HG02938 (cell line): ENCODE measurements around the gene SNAPC2.
A peak's percentile ranks its signal among the peaks of the same experiment; 100 is the strongest.
"Not testable (repeated sequence)": the region's sequence is repeated elsewhere in the genome, so short reads cannot be mapped to it uniquely, and the experiment has no call there.

Experiments
- ATAC-seq: cut with Tn5 transposase; IDR thresholded peaks from one replicate; pipeline ENCODE4 v1.9.1; 2021; ENCODE audit warnings: mild to moderate bottlenecking, moderate library complexity; ENCODE audit not compliant: unreplicated experiment

Gene SNAPC2

DNA sequence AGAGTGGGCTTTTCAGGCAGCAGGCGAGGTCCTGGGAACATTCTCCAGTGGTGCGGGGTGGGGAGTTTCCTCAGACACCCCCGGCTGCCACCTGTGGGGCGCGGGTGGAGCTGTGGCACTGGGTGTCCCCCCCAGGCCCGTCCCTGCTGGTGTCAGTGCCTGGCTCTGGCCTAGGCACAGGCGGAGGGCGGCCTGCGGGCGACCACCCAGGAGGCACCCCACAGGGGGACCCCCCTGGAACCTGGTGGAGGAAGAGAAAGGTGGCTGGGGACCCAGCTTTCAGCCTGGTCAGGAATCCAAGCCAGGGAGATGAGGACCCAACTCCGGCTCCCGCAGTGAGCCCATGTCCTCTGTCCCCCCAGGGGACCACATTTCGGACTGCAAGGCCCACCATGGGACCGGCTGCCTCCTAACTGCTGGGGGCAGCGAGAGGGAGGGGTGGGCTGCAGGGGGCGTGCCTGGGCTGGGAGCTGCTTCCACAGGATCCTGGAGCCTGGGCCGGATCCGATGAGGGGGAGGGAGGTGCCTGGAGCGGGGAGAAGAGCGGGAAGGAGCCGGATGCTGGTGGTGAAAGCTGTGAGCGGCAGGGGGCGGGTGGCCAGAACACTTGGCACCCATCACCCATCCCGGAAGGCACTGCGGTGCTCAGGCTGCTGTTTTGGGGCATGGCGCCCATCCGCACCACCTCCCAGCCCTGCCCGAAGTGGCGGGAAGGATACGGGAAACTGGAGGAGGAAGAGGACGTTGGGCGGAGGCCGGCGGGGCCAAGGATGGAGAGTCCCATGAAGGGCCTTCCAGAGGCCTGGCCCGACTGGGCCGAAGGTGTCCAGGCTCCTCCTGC is 11.3 kb downstream of the SNAPC2 start:
- no peak for ATAC-seq

DNA sequence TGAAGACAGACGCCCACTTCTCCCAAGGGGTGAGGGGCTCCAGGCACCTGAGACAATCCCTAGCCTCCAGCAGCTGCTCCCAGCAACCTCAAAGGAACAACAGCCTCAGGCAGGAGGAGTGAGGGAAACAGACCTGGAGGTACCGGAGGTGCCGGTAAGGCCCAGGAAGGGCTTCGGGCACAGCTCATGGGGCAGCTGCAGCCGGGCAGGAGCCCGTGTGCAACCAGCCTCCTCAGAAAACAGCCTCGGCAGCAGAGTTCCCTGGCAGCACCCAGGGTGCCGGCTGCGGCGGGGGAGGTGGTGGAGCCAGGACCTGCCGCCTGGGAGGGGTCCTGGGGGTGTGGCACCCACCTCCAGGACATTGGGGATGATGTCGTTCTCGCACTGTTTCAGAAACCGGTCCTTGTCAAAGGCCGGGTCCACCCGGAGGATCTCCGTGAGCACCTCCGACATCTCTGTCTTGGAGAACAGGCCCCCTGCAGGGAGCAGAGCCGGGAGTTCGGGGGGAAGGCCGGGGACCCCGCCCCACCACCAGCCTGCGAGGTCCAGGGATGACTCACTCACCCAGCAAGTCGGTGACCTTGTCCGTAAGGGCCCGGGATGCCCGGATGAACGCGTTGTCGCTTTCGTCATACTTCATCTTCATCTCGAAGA is 12.3 kb downstream of the SNAPC2 start:
- ATAC-seq, result no peak

DNA sequence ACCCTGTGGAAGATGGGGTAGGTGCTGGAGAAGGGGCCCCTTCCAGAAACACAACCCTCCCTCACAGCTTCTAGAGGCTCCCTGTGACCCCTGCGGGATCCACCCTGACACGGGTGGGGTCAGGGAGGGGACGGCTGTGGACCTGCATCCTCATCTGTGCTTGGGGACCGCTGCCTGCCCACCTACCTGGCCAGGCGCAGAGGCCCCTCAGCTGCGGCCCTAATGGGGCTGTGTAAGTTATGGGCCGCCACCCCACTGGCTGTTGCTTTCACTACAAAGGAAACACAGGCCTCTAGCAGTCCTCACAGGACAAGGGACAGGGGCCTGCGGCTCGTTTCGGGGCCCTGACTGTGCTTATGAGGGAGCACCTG is 12.8 kb downstream of the SNAPC2 start:
- ATAC-seq, result no peak

DNA sequence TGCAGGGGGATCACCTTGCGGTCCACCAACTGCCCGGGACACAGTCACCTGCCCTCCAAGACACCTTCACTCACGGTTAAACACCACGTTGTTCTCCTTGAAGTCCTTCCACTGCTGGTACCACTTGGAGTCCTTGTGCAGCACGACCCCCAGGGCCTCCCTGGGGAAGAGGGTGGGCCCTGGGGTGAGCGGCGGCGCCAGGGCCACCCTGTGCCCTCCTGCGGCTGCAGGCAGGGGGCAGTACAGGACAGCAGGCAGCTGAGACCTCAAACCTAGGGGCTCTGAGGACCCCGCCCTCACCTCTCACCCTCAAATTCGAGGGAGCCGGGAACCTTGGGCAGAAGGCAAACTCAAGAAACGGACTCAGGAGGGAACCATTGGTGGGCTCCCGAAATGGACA is 13.3 kb downstream of the SNAPC2 start:
- no peak for ATAC-seq

DNA sequence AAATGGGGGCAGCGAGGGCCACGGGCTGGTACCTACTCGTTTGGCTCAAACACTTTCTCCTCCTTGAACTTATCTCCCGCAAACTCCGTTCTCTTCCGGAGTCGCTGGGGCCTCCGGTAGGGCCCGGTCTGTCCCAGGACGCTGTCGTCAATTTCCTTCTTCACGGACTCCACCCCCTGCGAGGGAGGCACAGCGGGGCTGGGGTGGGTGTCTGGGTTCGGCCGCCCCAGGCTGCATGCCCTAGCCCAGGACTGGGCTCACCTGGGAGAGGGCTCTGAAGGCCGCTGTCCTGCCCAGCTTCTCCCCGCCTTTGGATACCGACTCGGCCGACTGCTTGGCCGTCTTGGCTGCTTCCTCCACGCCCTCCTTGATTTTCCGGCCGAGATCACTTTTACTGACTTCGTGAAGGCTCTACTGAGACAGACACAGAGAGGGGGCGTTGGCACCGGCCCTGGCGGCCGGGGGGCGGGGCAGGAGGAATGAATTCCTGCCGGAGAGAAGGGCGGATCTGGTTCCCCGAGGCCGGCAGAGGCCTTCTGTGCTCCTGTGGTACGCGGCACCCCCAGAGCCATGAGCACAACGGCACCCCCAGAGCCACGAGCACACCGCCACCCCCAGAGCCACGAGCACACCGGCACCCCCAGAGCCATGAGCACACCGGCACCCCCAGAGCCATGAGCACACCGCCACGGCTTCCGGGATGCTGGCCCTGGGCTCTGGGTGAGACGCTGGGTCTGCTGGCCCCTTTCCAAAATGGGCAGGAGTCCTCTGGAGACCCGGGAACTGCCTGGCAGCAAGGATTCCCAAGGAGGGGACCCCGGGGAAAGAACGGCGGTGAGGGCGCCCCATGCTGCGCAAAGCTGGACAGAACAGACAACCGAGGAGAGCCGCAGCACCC is 13.9 kb downstream of the SNAPC2 start:
- ATAC-seq, result no peak

DNA sequence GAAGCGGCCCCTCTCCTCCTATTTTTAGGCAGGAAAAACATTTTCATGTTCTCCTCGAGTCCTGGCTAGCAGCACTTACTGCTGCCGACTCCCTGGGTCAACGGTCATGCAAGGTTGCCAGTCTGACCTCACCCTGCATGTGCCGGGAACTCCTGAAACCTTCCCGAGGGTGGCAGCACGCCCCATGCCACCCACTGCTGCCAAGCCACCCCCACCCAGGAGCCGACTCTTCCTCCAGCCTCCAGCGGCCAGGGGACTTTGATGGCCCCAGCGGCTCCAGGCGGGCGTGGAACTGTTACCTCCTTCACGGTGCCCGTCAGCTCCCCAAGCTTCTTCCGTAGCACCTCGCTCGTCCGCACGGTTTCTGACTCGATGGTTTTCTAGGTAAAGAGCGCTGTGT is 14.6 kb downstream of the SNAPC2 start:
- no peak for ATAC-seq

DNA sequence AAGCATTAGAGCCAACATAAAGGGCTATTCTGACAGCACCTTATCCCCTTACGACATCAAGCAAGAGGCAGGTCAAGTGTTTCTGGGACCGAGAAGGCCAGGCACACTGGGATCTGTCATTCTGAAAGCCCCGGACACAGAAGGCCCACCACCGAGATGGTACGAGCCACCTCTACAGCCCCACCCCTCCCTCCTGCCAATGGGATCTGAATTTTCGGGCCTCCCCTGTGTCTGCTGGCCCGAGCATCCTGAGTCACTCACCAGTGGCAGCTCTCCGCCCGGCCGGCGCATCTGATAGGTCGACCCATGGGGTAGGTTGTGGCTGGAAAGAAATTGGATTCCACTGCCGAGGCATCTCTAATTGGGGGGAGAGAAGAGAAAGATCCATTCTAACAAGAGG is 20.7 kb downstream of the SNAPC2 start:
- no peak for ATAC-seq

DNA sequence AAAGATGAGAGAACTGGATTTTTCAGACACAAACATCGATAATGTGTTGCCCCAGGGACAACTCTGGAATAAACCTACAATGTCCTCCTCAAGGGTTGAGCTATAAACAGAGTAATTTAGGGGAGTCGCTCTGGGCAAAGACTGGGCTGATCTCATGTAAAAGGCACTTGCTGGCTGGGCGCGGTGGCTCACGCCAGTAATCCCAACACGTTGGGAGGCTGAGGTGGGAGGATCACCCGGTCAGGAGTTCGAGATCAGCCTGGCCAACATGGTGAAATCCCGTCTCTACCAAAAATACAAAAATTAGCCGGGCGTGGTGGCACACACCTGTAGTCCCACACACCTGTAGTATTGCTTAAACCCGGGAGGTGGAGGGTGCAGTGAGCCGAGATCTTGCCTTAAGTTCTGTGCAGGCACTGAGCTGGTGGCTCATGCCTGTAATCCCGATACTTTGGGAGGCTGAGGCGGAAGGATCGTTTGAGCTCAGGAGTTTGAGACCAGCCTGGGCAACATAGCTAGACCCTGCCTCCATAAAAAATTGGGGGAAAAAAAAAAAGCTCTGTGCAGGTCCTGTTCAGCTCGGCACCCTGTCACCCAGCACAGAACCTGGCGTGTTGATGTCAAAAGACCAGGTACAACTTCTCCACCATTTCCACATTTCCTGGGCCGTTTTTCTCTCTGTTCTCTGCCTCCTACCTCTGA is 21.9 kb downstream of the SNAPC2 start:
- ATAC-seq, result no peak

DNA sequence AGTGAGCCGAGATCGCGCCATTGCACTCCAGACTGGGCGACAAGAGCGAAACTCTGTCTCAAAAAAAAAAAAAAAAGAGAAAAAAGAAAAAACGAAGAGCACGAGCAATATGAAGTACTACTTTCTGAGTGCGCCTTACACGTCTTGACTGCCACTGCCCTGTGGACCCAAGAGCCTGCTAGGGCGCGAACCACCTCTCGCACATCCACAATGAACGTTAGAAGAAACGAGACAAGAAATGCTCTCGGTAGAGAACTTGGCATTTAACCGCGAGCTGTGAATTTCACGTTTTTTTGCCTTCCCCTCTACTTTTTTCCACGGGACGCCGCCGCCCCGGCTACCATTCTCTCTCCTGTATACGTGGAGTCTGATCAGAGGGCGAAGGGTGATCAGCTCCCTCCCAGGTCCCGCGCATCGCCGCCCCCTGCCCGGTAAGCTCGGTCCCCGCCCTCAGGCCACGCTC is 22.9 kb downstream of the SNAPC2 start:
- ATAC-seq, result no peak

DNA sequence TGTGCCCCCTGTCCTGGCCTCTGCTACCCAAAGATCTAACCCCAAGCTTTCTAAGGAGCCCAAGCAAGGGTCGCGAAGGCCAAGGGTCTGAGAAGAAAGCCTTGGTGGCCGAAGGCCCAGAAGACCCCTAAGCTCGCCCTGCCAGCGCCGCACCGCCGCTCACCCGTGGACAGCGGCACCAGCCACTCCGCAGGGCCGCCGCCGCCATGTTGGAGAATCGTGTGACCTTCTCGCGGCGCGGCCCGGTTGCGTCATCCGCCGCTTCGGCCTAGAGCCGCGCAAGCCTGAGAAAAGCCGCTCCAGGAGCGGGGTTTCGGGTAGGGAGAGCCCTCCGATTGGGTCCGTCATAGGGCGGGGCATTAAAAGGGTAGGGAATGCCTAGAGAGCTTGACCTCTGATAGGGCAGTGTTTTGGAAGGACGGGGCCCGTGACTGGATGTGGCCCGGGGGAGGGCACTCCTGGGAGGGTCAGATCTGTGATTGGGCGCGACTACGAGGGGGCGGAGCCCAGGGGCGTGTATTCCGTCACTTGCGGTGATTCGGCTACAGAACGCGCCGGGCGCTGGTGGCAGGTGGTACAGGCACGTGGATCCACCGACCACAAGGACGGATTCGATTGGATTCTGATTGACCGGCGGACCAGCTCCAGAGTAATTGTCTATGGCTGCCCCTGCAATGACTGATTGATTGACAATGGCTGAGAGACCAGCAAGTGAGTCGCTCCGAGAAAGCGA is 23.5 kb downstream of the SNAPC2 start, which contains the start of gene TIMM44:
Gene TIMM44, minus strand, starts transcription at position 223 of the 733 bp plus-strand sequence. Its CDS starts 15 bp downstream, at position 208.
- ATAC-seq, result peak; percentile 95

DNA sequence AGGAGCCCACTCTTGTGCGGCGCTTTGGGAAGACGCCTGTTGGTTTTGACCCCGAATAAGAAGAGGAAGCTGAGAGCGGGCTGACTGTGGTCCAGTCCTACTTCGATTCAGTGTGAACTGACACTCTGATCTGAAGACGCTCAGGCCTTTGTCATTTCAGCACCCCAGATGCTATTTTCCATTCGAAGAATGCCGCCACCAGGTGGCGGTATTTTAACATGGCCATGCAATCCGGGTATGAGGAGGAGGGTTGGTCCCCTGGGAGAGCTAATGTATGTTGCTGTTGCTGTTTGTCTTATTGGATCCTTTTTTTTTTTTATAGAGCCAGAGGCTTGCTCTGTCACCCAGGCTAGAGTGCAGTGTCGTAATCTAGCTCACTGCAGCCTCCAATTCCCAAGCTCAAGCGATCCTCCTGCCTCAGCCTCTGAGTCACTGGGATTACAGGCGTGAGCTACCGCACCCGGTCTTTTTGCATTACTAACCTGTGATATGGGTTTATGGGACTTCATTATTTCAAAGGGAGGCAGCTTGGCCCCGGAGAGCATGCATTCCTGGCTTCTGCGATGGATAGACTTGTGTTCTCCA is 24.1 kb downstream of the SNAPC2 start:
- peak; percentile 26 for ATAC-seq

DNA sequence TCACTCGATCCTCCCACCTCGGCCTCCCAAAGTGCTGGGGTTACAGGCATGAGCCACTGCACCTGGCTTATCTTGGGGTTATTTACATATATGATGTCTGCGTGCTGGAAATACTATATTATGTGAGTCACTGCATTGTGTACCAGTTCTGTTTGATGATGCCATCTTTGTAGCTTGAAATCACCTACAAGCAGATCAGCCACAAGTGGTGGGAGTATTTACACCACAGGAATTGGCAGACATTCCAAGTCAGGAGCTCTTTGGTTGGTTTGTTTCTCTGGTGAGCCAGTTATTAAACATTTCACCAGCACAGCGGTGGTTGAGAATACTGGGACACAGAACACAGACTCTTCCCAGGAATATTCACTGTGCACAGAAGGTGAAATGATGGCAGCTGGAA is 27.8 kb downstream of the SNAPC2 start:
- ATAC-seq, result no peak

DNA sequence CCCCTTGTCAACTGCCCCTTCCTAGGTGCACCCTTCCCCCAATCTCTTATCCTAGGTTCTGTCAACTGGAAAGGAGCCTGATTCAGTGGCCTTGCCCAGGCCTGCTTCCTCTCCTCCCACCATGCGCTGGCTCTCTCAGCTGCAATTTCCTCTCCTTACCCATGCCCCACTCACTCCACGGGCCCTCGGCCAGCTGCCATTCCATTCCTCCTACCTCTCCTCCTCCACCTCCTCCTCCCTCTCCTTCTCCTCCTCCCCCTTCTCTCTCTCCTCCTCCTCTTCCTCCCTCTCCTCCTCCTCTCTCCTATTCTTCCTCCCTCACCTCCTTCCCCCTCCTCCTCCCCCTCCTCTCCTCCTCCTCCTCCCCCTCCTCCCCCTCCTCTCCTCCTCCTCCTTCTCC is 32.9 kb downstream of the SNAPC2 start:
- ATAC-seq, result no peak

DNA sequence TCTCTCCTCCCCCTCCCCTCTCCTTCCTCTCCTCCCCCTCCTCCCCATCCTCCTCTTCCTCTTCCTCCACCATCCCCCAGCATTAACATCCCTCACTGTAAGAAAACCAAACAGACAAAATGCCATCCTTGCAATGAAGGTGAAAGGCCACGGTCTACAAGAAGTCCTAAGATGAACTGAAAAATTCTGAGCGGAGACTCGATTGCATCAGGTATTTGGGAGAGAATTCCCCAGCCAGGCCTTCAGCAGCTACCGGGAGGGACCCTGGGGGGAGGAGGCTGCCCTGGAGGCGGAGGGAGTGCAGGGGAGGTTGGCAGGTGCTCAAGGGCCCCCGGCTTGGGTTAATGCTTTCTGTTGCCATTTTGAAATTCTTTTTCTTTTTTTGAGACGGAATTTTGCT is 33.4 kb downstream of the SNAPC2 start:
- no peak for ATAC-seq

DNA sequence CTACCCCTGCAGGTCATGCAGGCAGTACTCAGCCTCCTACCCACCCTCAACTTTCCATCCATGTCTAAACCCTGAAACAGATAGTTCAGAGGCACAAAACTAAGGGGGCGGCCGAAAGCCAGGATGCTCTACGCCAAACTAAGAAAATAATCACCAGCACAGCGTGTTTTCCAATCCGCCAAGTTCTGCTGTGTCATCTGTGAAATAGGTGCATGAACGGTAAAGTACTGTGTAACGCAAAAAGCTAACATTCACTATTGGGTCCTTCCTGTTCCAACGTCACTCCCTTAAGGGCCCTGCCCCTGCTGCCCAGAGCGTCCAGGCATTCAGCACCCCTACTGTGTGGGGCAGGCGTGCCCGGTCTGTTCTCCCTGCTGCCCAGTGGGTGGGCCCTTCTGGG is 35.6 kb downstream of the SNAPC2 start:
- ATAC-seq, result no peak

DNA sequence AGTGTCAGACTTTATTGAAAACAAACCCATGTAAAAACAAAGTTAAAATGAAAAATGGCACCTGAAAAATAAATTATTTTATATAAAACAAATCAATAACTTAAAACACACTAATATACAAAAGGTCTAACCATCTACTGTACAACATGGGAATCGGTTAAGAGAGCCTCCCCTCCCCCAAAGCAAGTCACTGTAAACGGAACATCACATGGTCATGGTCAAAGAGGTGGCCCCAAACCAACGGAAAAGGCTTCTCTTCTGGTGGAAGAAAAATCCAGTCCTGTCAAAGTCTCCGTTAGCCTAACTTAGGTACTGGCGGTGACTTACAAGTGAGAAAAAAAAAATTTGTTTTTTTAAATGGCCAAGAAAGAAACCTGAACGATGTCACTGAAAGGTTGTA is 39.1 kb downstream of the SNAPC2 start:
- ATAC-seq, result no peak

DNA sequence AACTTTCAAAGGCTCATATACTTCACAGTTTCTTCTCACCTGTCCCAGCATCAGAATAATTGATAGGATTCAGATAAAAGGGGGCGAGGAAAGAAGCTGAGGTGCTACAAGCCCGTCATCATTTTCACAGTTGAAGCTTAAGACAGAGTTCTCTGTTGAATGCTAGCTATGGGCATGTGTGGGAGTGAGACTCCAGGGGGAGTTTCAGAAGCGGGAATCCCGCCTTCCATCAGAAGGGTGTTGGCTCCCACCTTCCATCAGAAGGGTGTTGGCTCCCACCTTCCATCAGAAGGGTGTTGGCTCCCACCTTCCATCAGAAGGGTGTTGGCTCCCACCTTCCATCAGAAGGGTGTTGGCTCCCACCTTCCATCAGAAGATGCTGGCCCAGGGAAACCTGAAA is 40.9 kb downstream of the SNAPC2 start:
- not testable (repeated sequence) for ATAC-seq

DNA sequence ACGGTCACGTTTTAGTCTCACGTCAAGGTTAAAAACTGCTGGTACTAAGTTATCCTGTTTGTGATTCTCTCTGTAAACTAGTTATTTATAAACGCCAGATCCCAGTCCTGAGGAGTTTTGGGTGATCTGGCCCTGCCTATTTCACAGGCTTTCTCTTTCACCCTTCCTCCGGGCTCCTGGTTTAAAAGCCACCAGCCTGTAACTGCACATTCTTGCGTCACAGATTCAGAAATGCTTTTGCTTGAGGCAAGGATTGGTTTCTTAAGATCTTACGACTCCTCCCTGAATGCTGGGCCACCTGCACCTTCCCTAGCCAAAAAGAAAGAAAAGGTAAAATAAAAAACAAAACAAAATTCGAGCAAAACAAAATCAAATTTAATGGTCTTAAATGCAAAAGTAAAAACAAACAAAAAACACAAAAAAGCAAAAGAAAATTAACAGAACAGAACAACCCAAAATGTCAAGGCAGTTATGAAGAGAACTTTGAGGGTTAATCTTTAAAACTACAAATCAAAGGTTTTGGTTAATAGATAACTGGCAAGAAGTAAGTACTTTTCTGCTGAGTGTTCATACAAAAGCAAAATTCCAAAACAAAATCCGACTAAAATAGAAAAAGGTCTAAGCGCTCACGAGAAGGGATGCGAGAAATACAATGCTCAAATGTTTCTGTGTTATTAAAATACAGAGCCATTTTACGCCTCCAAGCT is 41.9 kb downstream of the SNAPC2 start:
- ATAC-seq, result no peak

DNA sequence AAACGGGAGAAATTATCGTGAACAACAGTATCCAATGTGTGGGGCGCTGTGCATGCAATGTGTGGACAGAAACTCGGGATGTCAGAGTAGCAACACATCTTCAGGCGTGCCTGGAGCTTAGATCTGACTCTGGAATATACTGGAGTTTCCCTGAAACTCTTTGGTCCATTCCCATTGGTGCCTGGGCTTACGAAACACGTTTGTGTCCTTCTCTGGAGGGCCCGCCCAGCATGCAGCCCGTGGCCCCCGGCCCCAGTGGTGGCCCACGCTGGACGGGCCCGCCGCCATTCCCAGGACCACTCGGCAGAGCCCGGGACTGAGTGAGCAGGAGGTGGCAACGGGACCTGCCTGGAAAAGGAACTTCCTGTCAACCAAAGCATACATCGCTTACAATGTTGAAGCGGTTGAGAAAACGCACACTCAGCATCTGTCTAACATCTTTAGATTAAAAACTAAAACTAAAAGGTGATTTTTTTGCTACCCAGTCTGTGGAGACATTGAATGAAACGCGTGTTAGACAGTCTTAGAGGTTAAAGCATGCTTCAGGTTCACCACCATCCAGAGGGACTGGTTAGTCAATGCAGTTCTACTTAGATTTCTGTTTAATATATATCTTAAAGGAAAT is 42.6 kb downstream of the SNAPC2 start:
- no peak for ATAC-seq
